WTC11 (cell line): ENCODE results near the gene TATDN2. TPM values are rescaled to one million over a fixed set of nuclear protein-coding genes. Genes with fewer than 3 reads are reported as not detected.

Source experiments
- ATAC-seq: fragments of 200-7000 bp; cut with Tn5 transposase; 2 replicates; pipeline ENCODE4 v1.10.0; 2021; ENCODE audit warnings: mild to moderate bottlenecking, moderate library complexity
- CTCF ChIA-PET: fragments of 300-600 bp; sonication (Branson Sonifier 250); formaldehyde crosslinking; loops from one replicate; lab custom pipeline; 2021; ENCODE audit warnings: antibody characterized with exemption; lab: Charles Lee
- POLR2A ChIA-PET: fragments of 350-600 bp; sonication (Branson Sonifier 250); formaldehyde crosslinking; loops from one replicate; lab custom pipeline; 2021; ENCODE audit warnings: antibody characterized with exemption; lab: Charles Lee
- DNase-seq: peaks from one replicate; pipeline ENCODE4 v3.0.0; 2021; ENCODE audit warnings: low spot score
- H3K27ac Mint-ChIP-seq: 2 replicates; pipeline ENCODE4 v1.8.0; 2021; ENCODE audit warnings: mixed read lengths
- H3K27me3 Mint-ChIP-seq: 2 replicates; pipeline ENCODE4 v1.8.0; 2021; ENCODE audit warnings: low read depth, mild to moderate bottlenecking, moderate library complexity, mixed read lengths
- H3K36me3 Mint-ChIP-seq: 2 replicates; pipeline ENCODE4 v1.8.0; 2021; ENCODE audit warnings: mixed read lengths
- H3K4me1 Mint-ChIP-seq: 2 replicates; pipeline ENCODE4 v1.8.0; 2022; ENCODE audit warnings: mixed read lengths
- H3K4me3 Mint-ChIP-seq: 2 replicates; pipeline ENCODE4 v1.8.0; 2021; ENCODE audit warnings: mild to moderate bottlenecking, moderate library complexity, mixed read lengths
- H3K9me3 Mint-ChIP-seq: 2 replicates; pipeline ENCODE4 v1.8.0; 2021; ENCODE audit warnings: mixed read lengths
- ATF1 ChIP-seq: sonication (generic); formaldehyde crosslinking; IDR thresholded peaks from 2 replicates; pipeline ENCODE4 v1.8.1; 2023; ENCODE audit warnings: mild to moderate bottlenecking, moderate library complexity, missing genetic modification reagents
- FOXK1 ChIP-seq: sonication (generic); formaldehyde crosslinking; IDR thresholded peaks from 2 replicates; pipeline ENCODE4 v1.8.0; 2022; ENCODE audit warnings: mild to moderate bottlenecking, moderate library complexity, missing genetic modification reagents
- JUN ChIP-seq: sonication (generic); formaldehyde crosslinking; IDR thresholded peaks from 2 replicates; pipeline ENCODE4 v1.8.0; 2023; ENCODE audit warnings: mild to moderate bottlenecking, missing genetic modification reagents
- NFATC4 ChIP-seq: fragments of 250-450 bp; sonication (Bioruptor Pico); IDR thresholded peaks from 2 replicates; pipeline ENCODE4 v1.9.0; 2021; ENCODE audit warnings: mild to moderate bottlenecking
- NR2C2 ChIP-seq: sonication (generic); formaldehyde crosslinking; IDR thresholded peaks from 2 replicates; pipeline ENCODE4 v1.8.0; 2022; ENCODE audit warnings: mild to moderate bottlenecking, missing genetic modification reagents
- NR3C1 ChIP-seq: sonication (generic); formaldehyde crosslinking; conservative IDR thresholded peaks from 2 replicates; pipeline ENCODE4 v1.8.1; 2023; ENCODE audit warnings: low read depth, mild to moderate bottlenecking, missing genetic modification reagents
- OVOL2 ChIP-seq: fragments of 250-450 bp; sonication (Bioruptor Pico); IDR thresholded peaks from 2 replicates; pipeline ENCODE4 v1.9.0; 2021; ENCODE audit warnings: mild to moderate bottlenecking, borderline replicate concordance
- SOX15 ChIP-seq: fragments of 250-450 bp; sonication (Bioruptor Pico); IDR thresholded peaks from 2 replicates; pipeline ENCODE4 v1.9.0; 2021; ENCODE audit warnings: mild to moderate bottlenecking
- TCF7 ChIP-seq: sonication (generic); formaldehyde crosslinking; IDR thresholded peaks from 2 replicates; pipeline ENCODE4 v1.8.0; 2022; ENCODE audit warnings: mild to moderate bottlenecking, low read depth, missing genetic modification reagents, moderate library complexity
- ZNF423 ChIP-seq: fragments of 250-450 bp; sonication (Bioruptor Pico); IDR thresholded peaks from 2 replicates; pipeline ENCODE4 v2.1.2; 2022; ENCODE audit warnings: mild to moderate bottlenecking, moderate library complexity
- ZNF671 ChIP-seq: fragments of 250-450 bp; sonication (Bioruptor Pico); IDR thresholded peaks from 2 replicates; pipeline ENCODE4 v1.8.0; 2021; ENCODE audit warnings: mild to moderate bottlenecking
- total RNA-seq: library from RNA; stranded (reverse); gene quantifications from 3 replicates; pipeline ENCODE4 v1.2.3, GENCODE V29; 2021
- TF ChIP-seq, protein P1 (sequence below): fragments of 250-450 bp; sonication (Bioruptor Pico); conservative IDR thresholded peaks from 2 replicates; pipeline ENCODE4 v1.9.0; 2021; ENCODE audit warnings: mild to moderate bottlenecking
- TF ChIP-seq, protein P2 (sequence below): fragments of 250-450 bp; sonication (Bioruptor Pico); IDR thresholded peaks from 2 replicates; pipeline ENCODE4 v2.1.2; 2022; ENCODE audit warnings: mild to moderate bottlenecking, moderate library complexity
- TF ChIP-seq, protein P3 (sequence below): sonication (generic); formaldehyde crosslinking; IDR thresholded peaks from 2 replicates; pipeline ENCODE4 v1.8.1; 2023; ENCODE audit warnings: mild to moderate bottlenecking, missing genetic modification reagents
- TF ChIP-seq, protein P4 (sequence below): fragments of 200-600 bp; IDR thresholded peaks from 2 replicates; pipeline ENCODE4 v1.8.0; 2022; ENCODE audit warnings: antibody characterized with exemption
- TF ChIP-seq, protein P5 (sequence below): sonication (generic); formaldehyde crosslinking; IDR thresholded peaks from 2 replicates; pipeline ENCODE4 v1.8.0; 2023; ENCODE audit warnings: missing genetic modification reagents, mild to moderate bottlenecking, borderline replicate concordance
- TF ChIP-seq, protein P6 (sequence below): sonication (generic); formaldehyde crosslinking; IDR thresholded peaks from 2 replicates; pipeline ENCODE4 v1.8.1; 2022; ENCODE audit warnings: missing genetic modification reagents, borderline replicate concordance

TATDN2 gene
- total RNA-seq, 1 experiment from 2014 or later = 31.7 TPM

DNA sequence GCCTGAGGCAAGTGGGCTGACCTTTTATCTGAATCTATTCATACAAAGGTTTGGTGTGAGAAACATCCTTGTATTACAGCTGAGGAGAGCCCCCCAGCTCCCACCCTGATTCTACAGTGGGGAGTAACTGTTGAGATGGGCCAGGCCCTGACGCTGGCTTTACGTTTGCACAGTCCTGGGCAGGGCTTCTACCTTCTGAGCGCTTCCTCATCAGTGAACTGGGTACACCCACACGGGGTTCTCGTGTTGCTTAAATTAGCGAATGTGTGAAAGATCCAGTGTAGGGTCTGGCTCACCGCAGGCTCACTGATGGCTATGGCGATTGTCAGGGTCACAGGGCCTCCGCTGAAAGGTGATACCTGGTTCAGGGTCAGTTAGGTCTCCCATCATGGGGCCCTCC is 51.8 kb downstream of the TATDN2 start (continued):
- TF ChIP-seq, protein P1, sequence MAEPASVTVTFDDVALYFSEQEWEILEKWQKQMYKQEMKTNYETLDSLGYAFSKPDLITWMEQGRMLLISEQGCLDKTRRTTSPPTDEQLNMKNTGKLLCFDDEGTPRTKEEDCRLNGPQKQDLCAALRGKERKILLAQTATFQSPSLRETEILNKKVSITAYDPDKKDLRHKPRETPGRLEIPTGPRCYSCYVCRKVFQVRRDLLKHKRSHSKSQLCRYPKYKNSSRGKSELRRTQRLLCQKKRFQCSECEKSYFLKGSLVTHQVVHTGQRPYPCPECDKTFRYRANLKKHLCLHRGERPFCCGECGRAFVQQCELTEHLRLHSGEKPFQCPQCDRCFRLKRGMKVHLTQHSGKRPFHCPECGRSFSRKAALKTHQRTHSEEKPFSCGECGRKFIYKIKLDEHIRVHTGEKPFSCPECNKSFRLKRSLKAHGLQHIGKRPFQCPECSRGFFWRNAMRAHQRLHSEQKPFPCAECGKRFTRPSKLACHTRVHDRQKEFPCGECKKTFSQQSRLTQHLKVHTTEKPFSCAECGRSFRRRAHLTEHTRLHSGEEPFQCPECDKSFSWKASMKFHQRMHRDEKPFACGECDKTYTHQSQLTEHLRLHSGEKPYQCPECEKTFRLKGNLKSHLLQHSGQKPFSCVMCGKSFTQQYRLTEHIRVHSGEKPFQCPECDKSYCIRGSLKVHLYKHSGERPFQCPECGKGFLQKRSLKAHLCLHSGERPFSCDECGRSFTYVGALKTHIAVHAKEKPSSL = no peak
- TF ChIP-seq, protein P2, sequence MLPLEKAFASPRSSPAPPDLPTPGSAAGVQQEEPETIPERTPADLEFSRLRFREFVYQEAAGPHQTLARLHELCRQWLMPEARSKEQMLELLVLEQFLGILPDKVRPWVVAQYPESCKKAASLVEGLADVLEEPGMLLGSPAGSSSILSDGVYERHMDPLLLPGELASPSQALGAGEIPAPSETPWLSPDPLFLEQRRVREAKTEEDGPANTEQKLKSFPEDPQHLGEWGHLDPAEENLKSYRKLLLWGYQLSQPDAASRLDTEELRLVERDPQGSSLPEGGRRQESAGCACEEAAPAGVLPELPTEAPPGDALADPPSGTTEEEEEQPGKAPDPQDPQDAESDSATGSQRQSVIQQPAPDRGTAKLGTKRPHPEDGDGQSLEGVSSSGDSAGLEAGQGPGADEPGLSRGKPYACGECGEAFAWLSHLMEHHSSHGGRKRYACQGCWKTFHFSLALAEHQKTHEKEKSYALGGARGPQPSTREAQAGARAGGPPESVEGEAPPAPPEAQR = no peak
- TF ChIP-seq OVOL2 (no peak), FOXK1 (CRISPR knock-in tag) (no peak)
- TF ChIP-seq, protein P3, sequence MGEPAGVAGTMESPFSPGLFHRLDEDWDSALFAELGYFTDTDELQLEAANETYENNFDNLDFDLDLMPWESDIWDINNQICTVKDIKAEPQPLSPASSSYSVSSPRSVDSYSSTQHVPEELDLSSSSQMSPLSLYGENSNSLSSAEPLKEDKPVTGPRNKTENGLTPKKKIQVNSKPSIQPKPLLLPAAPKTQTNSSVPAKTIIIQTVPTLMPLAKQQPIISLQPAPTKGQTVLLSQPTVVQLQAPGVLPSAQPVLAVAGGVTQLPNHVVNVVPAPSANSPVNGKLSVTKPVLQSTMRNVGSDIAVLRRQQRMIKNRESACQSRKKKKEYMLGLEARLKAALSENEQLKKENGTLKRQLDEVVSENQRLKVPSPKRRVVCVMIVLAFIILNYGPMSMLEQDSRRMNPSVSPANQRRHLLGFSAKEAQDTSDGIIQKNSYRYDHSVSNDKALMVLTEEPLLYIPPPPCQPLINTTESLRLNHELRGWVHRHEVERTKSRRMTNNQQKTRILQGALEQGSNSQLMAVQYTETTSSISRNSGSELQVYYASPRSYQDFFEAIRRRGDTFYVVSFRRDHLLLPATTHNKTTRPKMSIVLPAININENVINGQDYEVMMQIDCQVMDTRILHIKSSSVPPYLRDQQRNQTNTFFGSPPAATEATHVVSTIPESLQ (CRISPR knock-in tag) = no peak

DNA sequence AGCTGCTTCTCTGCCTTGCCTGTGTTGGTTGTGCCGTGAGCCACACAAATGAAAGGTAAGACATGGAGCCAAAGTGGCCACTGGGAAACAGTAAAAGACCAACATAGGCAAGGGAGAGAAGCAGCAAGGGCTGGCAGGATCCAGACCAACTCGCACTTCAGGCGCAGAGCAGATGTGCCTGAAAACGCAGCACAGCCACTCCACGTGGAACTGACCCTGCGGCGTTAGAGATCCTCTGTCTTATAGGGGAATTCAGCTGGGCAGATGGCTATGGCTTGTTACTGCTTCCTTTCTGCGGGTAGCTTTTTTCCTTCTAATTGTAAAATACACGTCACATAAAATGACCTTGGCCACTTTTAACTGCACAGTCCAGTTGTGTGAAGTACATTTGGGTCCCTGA is 54.8 kb downstream of the TATDN2 start:
- no peak overlapping the region for H3K27ac Mint-ChIP-seq
- TF ChIP-seq NR2C2 (CRISPR knock-in tag) (no peak), ATF1 (CRISPR knock-in tag) (no peak), TCF7 (CRISPR knock-in tag) (no peak), NR3C1 (CRISPR knock-in tag) (no peak), NFATC4 (no peak), JUN (CRISPR knock-in tag) (no peak), ZNF671 (CRISPR knock-in tag) (no peak), ZNF423 (CRISPR knock-in tag) (no peak), SOX15 (no peak)
- TF ChIP-seq, protein P4, sequence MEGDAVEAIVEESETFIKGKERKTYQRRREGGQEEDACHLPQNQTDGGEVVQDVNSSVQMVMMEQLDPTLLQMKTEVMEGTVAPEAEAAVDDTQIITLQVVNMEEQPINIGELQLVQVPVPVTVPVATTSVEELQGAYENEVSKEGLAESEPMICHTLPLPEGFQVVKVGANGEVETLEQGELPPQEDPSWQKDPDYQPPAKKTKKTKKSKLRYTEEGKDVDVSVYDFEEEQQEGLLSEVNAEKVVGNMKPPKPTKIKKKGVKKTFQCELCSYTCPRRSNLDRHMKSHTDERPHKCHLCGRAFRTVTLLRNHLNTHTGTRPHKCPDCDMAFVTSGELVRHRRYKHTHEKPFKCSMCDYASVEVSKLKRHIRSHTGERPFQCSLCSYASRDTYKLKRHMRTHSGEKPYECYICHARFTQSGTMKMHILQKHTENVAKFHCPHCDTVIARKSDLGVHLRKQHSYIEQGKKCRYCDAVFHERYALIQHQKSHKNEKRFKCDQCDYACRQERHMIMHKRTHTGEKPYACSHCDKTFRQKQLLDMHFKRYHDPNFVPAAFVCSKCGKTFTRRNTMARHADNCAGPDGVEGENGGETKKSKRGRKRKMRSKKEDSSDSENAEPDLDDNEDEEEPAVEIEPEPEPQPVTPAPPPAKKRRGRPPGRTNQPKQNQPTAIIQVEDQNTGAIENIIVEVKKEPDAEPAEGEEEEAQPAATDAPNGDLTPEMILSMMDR = no peak
- TF ChIP-seq, protein P5, sequence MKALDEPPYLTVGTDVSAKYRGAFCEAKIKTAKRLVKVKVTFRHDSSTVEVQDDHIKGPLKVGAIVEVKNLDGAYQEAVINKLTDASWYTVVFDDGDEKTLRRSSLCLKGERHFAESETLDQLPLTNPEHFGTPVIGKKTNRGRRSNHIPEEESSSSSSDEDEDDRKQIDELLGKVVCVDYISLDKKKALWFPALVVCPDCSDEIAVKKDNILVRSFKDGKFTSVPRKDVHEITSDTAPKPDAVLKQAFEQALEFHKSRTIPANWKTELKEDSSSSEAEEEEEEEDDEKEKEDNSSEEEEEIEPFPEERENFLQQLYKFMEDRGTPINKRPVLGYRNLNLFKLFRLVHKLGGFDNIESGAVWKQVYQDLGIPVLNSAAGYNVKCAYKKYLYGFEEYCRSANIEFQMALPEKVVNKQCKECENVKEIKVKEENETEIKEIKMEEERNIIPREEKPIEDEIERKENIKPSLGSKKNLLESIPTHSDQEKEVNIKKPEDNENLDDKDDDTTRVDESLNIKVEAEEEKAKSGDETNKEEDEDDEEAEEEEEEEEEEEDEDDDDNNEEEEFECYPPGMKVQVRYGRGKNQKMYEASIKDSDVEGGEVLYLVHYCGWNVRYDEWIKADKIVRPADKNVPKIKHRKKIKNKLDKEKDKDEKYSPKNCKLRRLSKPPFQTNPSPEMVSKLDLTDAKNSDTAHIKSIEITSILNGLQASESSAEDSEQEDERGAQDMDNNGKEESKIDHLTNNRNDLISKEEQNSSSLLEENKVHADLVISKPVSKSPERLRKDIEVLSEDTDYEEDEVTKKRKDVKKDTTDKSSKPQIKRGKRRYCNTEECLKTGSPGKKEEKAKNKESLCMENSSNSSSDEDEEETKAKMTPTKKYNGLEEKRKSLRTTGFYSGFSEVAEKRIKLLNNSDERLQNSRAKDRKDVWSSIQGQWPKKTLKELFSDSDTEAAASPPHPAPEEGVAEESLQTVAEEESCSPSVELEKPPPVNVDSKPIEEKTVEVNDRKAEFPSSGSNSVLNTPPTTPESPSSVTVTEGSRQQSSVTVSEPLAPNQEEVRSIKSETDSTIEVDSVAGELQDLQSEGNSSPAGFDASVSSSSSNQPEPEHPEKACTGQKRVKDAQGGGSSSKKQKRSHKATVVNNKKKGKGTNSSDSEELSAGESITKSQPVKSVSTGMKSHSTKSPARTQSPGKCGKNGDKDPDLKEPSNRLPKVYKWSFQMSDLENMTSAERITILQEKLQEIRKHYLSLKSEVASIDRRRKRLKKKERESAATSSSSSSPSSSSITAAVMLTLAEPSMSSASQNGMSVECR (CRISPR knock-in tag) = no peak
- TF ChIP-seq, protein P6, sequence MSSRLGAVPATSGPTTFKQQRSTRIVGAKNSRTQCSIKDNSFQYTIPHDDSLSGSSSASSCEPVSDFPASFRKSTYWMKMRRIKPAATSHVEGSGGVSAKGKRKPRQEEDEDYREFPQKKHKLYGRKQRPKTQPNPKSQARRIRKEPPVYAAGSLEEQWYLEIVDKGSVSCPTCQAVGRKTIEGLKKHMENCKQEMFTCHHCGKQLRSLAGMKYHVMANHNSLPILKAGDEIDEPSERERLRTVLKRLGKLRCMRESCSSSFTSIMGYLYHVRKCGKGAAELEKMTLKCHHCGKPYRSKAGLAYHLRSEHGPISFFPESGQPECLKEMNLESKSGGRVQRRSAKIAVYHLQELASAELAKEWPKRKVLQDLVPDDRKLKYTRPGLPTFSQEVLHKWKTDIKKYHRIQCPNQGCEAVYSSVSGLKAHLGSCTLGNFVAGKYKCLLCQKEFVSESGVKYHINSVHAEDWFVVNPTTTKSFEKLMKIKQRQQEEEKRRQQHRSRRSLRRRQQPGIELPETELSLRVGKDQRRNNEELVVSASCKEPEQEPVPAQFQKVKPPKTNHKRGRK (CRISPR knock-in tag) = no peak
- TF ChIP-seq, all 79 proteins: peak for 0
- DNase-seq (no peak), ATAC-seq (no peak)
- Mint-ChIP-seq H3K9me3 (no peaks in the 10 kb centered on the region), H3K4me3 (no peak overlapping the region), H3K36me3 (peaks cover 68% of the 10 kb centered on the region), H3K4me1 (no peaks in the 10 kb centered on the region), H3K27me3 (no peaks in the 10 kb centered on the region)
- CTCF ChIA-PET = no interaction called here
- POLR2A ChIA-PET = interaction anchor here (0.5 to 0.6 kb wide), 2 partner anchors 131 to 413 kb away, joined by 3 to 5 read pairs; partner anchors contain the start of gene JAGN1
